PC-3 (cell line): ENCODE measurements around the gene SHISA6. TPM values are rescaled to one million over a fixed set of nuclear protein-coding genes. Genes with fewer than 3 reads are reported as not detected.

Experiments used
- ATAC-seq: fragments of 200-7000 bp; cut with Tn5 transposase; 2 replicates; pipeline ENCODE4 v1.9.1; 2020; ENCODE audit warnings: mild to moderate bottlenecking, moderate library complexity
- BruUV-seq: library from RNA; stranded (reverse); fragments of 400-500 nt; replicated peaks from 2 replicates; lab custom pipeline; 2021; lab: Mats Ljungman, UMichigan
- CTCF ChIA-PET: fragments of 300-600 bp; sonication (Branson Sonifier 250); formaldehyde crosslinking; loops from one replicate; lab custom pipeline; 2022; ENCODE audit warnings: antibody characterized with exemption; lab: Charles Lee
- POLR2A ChIA-PET: fragments of 300-600 bp; sonication (Branson Sonifier 250); formaldehyde crosslinking; loops from one replicate; lab custom pipeline; 2022; ENCODE audit warnings: antibody characterized with exemption; ENCODE audit not compliant: unreplicated experiment; lab: Charles Lee
- DNase-seq: peaks from one replicate; pipeline ENCODE4 v3.0.0-alpha.2; 2015
- H2AFZ ChIP-seq: fragments of 300-600 bp; sonication (generic); 2 replicates; pipeline ENCODE4 v1.6.0; 2016; ENCODE audit warnings: antibody characterized with exemption, low read length
- H3F3A ChIP-seq: fragments of 300-600 bp; sonication (generic); one replicate; pipeline ENCODE4 v1.6.0; 2017; ENCODE audit warnings: antibody characterized with exemption, low read length, control low read depth, mild to moderate bottlenecking; ENCODE audit not compliant: unreplicated experiment
- H3K27ac ChIP-seq: fragments of 300-600 bp; sonication (generic); 2 replicates; pipeline ENCODE4 v1.5.1; 2016; ENCODE audit warnings: mild to moderate bottlenecking, low read length
- H3K27me3 ChIP-seq: fragments of 300-600 bp; sonication (generic); 2 replicates; pipeline ENCODE4 v1.6.1; 2016; ENCODE audit warnings: low read length, mixed read lengths
- H3K36me3 ChIP-seq: fragments of 300-600 bp; sonication (generic); 2 replicates; pipeline ENCODE4 v1.6.1; 2016; ENCODE audit warnings: low read depth, mixed run types, low read length, mixed read lengths
- H3K4me1 ChIP-seq: fragments of 300-600 bp; sonication (generic); 2 replicates; pipeline ENCODE4 v1.5.1; 2016; ENCODE audit warnings: low read length; ENCODE audit not compliant: insufficient read depth
- H3K4me2 ChIP-seq: fragments of 300-600 bp; sonication (generic); 2 replicates; pipeline ENCODE4 v1.6.0; 2016; ENCODE audit warnings: low read length
- H3K4me3 ChIP-seq: fragments of 300-600 bp; sonication (generic); 2 replicates; pipeline ENCODE4 v1.5.1; 2016; ENCODE audit warnings: mild to moderate bottlenecking, low read length, mixed read lengths
- H3K79me2 ChIP-seq: fragments of 300-600 bp; sonication (generic); 2 replicates; pipeline ENCODE4 v1.6.1; 2017; ENCODE audit warnings: low read length, mixed read lengths
- H3K9ac ChIP-seq: fragments of 300-600 bp; sonication (generic); 2 replicates; pipeline ENCODE4 v1.6.0; 2016; ENCODE audit warnings: mild to moderate bottlenecking, low read length
- H3K9me2 ChIP-seq: fragments of 300-600 bp; sonication (generic); replicated peaks from 2 replicates; pipeline ENCODE4 v1.6.1; 2016; ENCODE audit warnings: mixed run types, low read length, mixed read lengths
- H3K9me3 ChIP-seq: fragments of 300-600 bp; sonication (generic); 2 replicates; pipeline ENCODE4 v1.6.1; 2016; ENCODE audit warnings: low read length, mixed read lengths
- H4K20me1 ChIP-seq: fragments of 300-600 bp; sonication (generic); 2 replicates; pipeline ENCODE4 v1.6.1; 2016; ENCODE audit warnings: low read length, mixed read lengths
- EZH2 ChIP-seq: fragments of 300-600 bp; sonication (generic); IDR thresholded peaks from one replicate; pipeline ENCODE4 v1.6.1; 2017; ENCODE audit warnings: antibody characterized with exemption, mild to moderate bottlenecking, low read length; ENCODE audit not compliant: unreplicated experiment
- EZH2phosphoT487 ChIP-seq: fragments of 300-600 bp; sonication (generic); IDR thresholded peaks from 2 replicates; pipeline ENCODE4 v1.6.1; 2018; ENCODE audit warnings: mild to moderate bottlenecking, antibody characterized with exemption, low read length, borderline replicate concordance
- intact Hi-C: fragments of 100-400 bp; cut with micrococcal nuclease; formaldehyde crosslinking; loops from 2 replicates; pipeline ENCODE4 v1.9.0; 2023
- total RNA-seq: library from RNA; depleted of rRNA; stranded (reverse); fragments of >200 nt; gene quantifications from 2 replicates; pipeline ENCODE4 v1.2.3, GENCODE V29; 2014
- TF ChIP-seq, protein P1 (sequence below): fragments of 300-600 bp; sonication (generic); conservative IDR thresholded peaks from 2 replicates; pipeline ENCODE4 v1.5.1; 2017; ENCODE audit warnings: antibody characterized with exemption, low read depth, mild to moderate bottlenecking, low read length

The SHISA6 gene
- total RNA-seq, 1 experiment from 2014 or later, result not detected

DNA sequence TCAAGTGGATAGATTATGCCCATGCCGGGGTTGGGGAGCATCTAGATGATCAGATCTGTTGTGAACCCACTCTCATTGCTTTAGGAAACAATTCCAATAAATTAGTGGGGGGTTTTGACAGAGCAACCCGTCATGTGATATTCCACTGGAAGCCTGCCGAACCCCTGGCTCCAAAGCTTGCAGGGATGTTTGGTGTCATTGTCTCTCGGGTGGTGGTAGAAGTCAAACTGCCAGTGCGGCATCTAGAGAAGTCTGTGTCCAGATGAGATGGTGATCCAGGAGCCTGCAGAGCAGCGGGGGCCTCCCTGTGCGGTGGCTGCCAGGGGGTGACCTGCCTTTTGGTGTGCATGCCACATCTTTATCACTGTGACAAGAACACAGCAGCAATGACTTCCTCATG, 91.7 kb downstream of the SHISA6 start:
- no peaks in the 10 kb centered on the region for H3K27me3 ChIP-seq
- no peak overlapping the region for H3K4me2 ChIP-seq
- intact Hi-C loops, result no loop called here
- no peaks in the 10 kb centered on the region for H3K79me2 ChIP-seq
- H3K4me1 ChIP-seq, result no peaks in the 10 kb centered on the region
- no peaks in the 10 kb centered on the region for H3K9me3 ChIP-seq
- CTCF ChIA-PET, result no interaction called here
- H3K36me3 ChIP-seq, result no peaks in the 10 kb centered on the region
- no peak overlapping the region for H3K4me3 ChIP-seq
- no peaks in the 10 kb centered on the region for H3K9me2 ChIP-seq
- BruUV-seq, result no TSS peak
- no peaks in the 10 kb centered on the region for H4K20me1 ChIP-seq
- no peak overlapping the region for H3K27ac ChIP-seq
- no peaks in the 10 kb centered on the region for H3F3A ChIP-seq
- ATAC-seq (no peak), DNase-seq (no peak)
- POLR2A ChIA-PET, result no interaction called here
- no peak overlapping the region for H2AFZ ChIP-seq
- H3K9ac ChIP-seq, result no peak overlapping the region
- no peak for TF ChIP-seq EZH2phosphoT487
- no peak for TF ChIP-seq EZH2
- TF ChIP-seq, protein P1, sequence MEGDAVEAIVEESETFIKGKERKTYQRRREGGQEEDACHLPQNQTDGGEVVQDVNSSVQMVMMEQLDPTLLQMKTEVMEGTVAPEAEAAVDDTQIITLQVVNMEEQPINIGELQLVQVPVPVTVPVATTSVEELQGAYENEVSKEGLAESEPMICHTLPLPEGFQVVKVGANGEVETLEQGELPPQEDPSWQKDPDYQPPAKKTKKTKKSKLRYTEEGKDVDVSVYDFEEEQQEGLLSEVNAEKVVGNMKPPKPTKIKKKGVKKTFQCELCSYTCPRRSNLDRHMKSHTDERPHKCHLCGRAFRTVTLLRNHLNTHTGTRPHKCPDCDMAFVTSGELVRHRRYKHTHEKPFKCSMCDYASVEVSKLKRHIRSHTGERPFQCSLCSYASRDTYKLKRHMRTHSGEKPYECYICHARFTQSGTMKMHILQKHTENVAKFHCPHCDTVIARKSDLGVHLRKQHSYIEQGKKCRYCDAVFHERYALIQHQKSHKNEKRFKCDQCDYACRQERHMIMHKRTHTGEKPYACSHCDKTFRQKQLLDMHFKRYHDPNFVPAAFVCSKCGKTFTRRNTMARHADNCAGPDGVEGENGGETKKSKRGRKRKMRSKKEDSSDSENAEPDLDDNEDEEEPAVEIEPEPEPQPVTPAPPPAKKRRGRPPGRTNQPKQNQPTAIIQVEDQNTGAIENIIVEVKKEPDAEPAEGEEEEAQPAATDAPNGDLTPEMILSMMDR, result no peak

DNA sequence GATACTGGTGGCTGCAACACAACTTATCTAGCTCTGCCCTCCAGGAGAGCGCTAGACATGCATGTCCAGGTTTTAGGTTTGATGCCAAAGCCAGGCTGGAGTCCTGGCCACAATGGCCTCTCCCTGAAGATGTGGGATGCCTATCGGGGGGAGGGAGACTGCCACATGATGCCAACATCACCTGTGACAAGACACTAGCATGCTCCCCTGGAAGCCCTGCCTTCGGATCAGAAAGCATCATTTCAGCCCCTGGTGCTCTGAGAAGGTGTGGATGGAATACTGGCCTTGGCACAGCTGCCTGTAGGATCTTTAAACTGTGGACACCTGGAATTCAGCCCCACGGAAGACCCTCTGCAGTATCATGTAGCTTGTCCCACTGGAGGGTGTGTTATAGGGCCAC, 93.5 kb downstream of the SHISA6 start:
- POLR2A ChIA-PET, result no interaction called here

DNA sequence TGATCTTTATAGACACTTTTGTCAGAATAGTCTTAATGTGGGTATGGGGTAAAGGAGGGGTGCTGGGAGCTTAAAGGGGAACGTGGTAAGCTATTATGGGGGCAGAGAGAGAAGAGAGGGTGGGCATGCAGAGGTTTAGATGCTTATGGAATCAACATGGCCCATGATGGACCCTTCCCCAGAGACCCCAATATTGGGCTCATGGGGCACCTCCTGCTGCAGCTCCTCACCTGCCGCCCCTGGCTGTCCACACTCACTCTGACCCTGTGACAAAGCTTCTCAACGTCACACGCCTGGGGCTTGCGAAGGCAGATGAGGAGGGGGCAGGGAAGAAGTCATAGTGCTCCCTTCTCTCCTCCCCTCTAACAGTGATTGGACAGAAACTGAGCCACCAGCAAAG, 95.3 kb downstream of the SHISA6 start:
- Histone ChIP-seq H3K27me3 (no peaks in the 10 kb centered on the region), H3K36me3 (no peaks in the 10 kb centered on the region), H3K79me2 (no peaks in the 10 kb centered on the region), H2AFZ (no peak overlapping the region), H3K4me1 (no peaks in the 10 kb centered on the region), H3K27ac (no peak overlapping the region), H4K20me1 (no peaks in the 10 kb centered on the region), H3K9me2 (no peaks in the 10 kb centered on the region), H3K4me2 (no peak overlapping the region), H3F3A (no peaks in the 10 kb centered on the region), H3K9me3 (no peaks in the 10 kb centered on the region), H3K4me3 (no peak overlapping the region), H3K9ac (no peak overlapping the region)
- TF ChIP-seq EZH2phosphoT487 (no peak), EZH2 (no peak)
- TF ChIP-seq, protein P1, result no peak
- ATAC-seq, result no peak
- BruUV-seq, result no TSS peak
- intact Hi-C loops, result no loop called here
- DNase-seq, result no peak
- ChIA-PET CTCF (no interaction called here), POLR2A (no interaction called here)

More for the DNA sequence above, 93.5 kb downstream of the SHISA6 start:
- ATAC-seq, result no peak
- H3F3A ChIP-seq, result no peaks in the 10 kb centered on the region
- no peak for DNase-seq
- H3K27me3 ChIP-seq, result no peaks in the 10 kb centered on the region
- CTCF ChIA-PET, result no interaction called here
- H3K36me3 ChIP-seq, result no peaks in the 10 kb centered on the region
- H3K27ac ChIP-seq, result no peak overlapping the region
- H3K4me3 ChIP-seq, result no peak overlapping the region
- H3K9me2 ChIP-seq, result no peaks in the 10 kb centered on the region
- H4K20me1 ChIP-seq, result no peaks in the 10 kb centered on the region
- no peak overlapping the region for H2AFZ ChIP-seq
- no TSS peak for BruUV-seq
- intact Hi-C loops, result no loop called here
- H3K4me1 ChIP-seq, result no peaks in the 10 kb centered on the region
- no peaks in the 10 kb centered on the region for H3K9me3 ChIP-seq
- H3K79me2 ChIP-seq, result no peaks in the 10 kb centered on the region
- H3K9ac ChIP-seq, result no peak overlapping the region
- no peak overlapping the region for H3K4me2 ChIP-seq
- TF ChIP-seq EZH2, result no peak
- TF ChIP-seq, protein P1, result no peak
